BE2C (cell line): ENCODE measurements around the gene ACADVL. TPM values are rescaled to one million over a fixed set of nuclear protein-coding genes. Genes with fewer than 3 reads are reported as not detected.
A peak's percentile ranks its signal among the peaks of the same experiment; 100 is the strongest.
"Not testable (repeated sequence)": the region's sequence is repeated elsewhere in the genome, so short reads cannot be mapped to it uniquely, and the experiment has no call there.

ENCODE experiments used
- DNase-seq: peaks from one replicate; pipeline ENCODE4 v3.0.0-alpha.2; 2020
- H3K27me3 ChIP-seq: fragments of 250-450 bp; sonication (Bioruptor Pico); 2 replicates; pipeline ENCODE4 v1.5.1; 2020; ENCODE audit warnings: mild to moderate bottlenecking
- H3K36me3 ChIP-seq: fragments of 250-450 bp; sonication (Bioruptor Pico); 2 replicates; pipeline ENCODE4 v1.5.1; 2020; ENCODE audit warnings: mild to moderate bottlenecking
- H3K4me1 ChIP-seq: fragments of 250-450 bp; sonication (Bioruptor Pico); 2 replicates; pipeline ENCODE4 v1.5.1; 2020
- H3K4me3 ChIP-seq: 2 replicates; pipeline ENCODE4 v1.5.1; 2011; ENCODE audit warnings: low read depth, low read length
- H3K9me3 ChIP-seq: fragments of 250-450 bp; sonication (Bioruptor Pico); 2 replicates; pipeline ENCODE4 v1.5.1; 2020
- CTCF ChIP-seq: IDR thresholded peaks from 2 replicates; pipeline ENCODE4 v1.5.1; 2012; ENCODE audit warnings: mild to moderate bottlenecking, low read depth, low read length
- polyA plus RNA-seq: library from polyadenylated mRNA; unstranded; fragments of >200 nt; gene quantifications from one replicate; pipeline ENCODE4 v1.2.1, GENCODE V29; 2012; ENCODE audit warnings: low read depth, missing spikeins; ENCODE audit not compliant: insufficient read length, insufficient read depth

Gene ACADVL
- polyA plus RNA-seq = 215 TPM

- Histone ChIP-seq H3K36me3 (peaks cover 14% of the 10 kb centered on the region), H3K9me3 (no peaks in the 10 kb centered on the region), H3K4me3 (peak within 1 kb of the TSS; percentile 72), H3K4me1 (peaks cover 8% of the 10 kb centered on the region; the same call in 1 of the 2 replicates), H3K27me3 (no peaks in the 10 kb centered on the region)
- no peak for TF ChIP-seq CTCF
- peak; percentile 81 for DNase-seq
Observed at GRCh38 chr17:7219812-7220592, at the start of gene ACADVL, which contains the start of gene DLG4. ACADVL (plus strand) TSS chr17:7219938; CDS start chr17:7219985, 47 bp downstream. DLG4 (minus strand) TSS chr17:7219836.

DNA sequence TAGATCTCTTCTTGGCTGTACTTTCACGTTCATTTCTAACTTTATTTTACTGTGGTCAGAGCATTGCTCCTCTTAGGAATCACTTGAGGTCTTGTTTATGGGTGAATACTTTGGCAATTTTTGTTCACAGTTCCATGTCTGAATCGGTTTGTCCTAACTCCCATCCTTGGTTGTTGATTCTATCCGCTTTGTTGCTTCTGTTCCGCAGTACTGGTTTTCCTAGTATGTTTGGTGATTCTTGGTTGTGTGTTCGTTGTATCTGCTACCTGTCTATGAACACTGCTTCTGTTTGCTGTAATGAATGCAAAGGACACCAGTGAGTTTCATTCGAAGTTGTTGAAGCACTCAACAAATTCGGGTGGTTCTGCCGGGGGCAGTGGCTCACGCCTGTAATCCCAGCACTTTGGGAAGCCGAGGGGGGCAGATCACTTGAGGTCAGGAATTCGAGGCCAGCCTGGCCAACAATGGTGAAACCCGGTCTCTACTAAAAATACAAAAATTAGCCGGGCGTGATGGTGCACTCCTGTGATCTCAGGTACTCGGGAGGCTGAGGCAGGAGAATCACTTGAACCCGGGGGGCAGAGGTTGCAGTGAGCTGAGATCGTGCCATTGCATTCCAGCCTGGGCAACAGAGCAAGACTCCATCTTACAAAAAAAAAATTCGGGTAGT is 47.1 kb upstream of the ACADVL start:
- DNase-seq, H3K36me3 ChIP-seq, H3K4me3 ChIP-seq, H3K4me1 ChIP-seq, H3K9me3 ChIP-seq, H3K27me3 ChIP-seq: not testable (repeated sequence)

DNA sequence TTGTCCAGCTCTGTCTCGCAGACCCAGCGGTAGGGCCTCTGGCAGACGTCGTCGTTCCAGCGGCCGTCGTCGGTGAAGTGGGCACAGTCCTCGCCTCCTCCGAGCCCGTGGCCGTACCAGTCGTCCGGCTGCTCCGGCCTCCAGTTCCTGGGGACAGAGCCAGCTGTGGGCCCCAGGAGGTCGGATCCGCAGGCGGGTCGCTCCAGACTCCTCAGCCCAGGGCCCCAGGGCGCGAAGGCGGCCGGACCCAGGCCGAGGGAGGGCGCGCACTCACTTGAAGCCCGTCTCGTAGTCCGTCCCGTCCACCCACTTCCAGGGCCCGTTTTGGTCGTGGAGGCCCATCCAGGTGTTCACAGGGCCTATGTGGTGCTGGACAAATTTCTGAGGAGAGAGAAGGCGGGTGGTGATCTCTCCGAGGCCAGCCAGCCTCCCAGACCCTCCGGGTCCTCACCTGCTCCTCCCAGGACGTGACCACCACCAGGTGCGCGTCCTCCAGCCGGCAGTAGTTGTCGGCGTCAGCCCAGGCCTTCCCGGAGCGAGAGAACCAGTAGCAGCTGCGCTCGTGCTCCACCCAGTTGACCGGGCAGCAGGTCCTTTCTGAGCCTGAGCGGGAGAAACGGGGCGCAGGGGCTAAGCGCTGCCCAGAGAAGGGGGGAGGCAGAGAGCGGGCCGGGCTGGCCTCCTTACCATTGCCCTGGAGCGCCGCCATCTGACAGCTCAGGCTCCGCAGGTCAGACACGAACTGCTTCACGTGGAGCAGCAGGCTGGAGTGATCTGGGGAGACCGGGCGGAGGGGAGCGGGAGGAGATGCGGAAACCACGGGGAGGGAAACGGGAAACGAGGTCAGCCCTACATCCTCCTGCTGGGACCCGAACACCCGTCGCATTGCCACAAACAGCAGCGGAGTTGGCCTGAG is 45.8 kb upstream of the ACADVL start:
- H3K36me3 ChIP-seq = no peaks in the 10 kb centered on the region
- no peak overlapping the region for H3K4me3 ChIP-seq
- H3K4me1 ChIP-seq = no peaks in the 10 kb centered on the region
- no peaks in the 10 kb centered on the region for H3K9me3 ChIP-seq
- peaks cover 8% of the 10 kb centered on the region for H3K27me3 ChIP-seq
- TF ChIP-seq CTCF = no peak
- DNase-seq = no peak

GRCh38 chr17:7174603-7175326 is 45.0 kb upstream of the ACADVL start:
- Histone ChIP-seq H3K4me3 (no peak overlapping the region), H3K27me3 (peaks cover 8% of the 10 kb centered on the region), H3K4me1 (no peaks in the 10 kb centered on the region), H3K9me3 (no peaks in the 10 kb centered on the region), H3K36me3 (no peaks in the 10 kb centered on the region)
- no peak for DNase-seq
- TF ChIP-seq CTCF = no peak

GRCh38 chr17:7175330-7175733 is 44.4 kb upstream of the ACADVL start:
- DNase-seq = no peak
- Histone ChIP-seq H3K27me3 (peaks cover 8% of the 10 kb centered on the region), H3K4me3 (no peak overlapping the region), H3K4me1 (no peaks in the 10 kb centered on the region), H3K9me3 (no peaks in the 10 kb centered on the region), H3K36me3 (no peaks in the 10 kb centered on the region)
- TF ChIP-seq CTCF = no peak
